Brain microvascular endothelial cell (primary cell): ENCODE measurements around the gene TMPRSS4.

Experiments
- DNase-seq: peaks from one replicate; pipeline ENCODE4 v3.0.0-alpha.2; 2020
- H3K27ac ChIP-seq: fragments of 250-450 bp; sonication (Bioruptor Pico); 2 replicates; pipeline ENCODE4 v1.5.1; 2020; ENCODE audit warnings: mild to moderate bottlenecking, moderate library complexity
- H3K27me3 ChIP-seq: fragments of 250-450 bp; sonication (Bioruptor Pico); replicated peaks from 2 replicates; pipeline ENCODE4 v1.5.1; 2020; ENCODE audit warnings: mild to moderate bottlenecking
- H3K36me3 ChIP-seq: fragments of 250-450 bp; sonication (Bioruptor Pico); replicated peaks from 2 replicates; pipeline ENCODE4 v1.5.1; 2020; ENCODE audit warnings: mild to moderate bottlenecking
- H3K4me3 ChIP-seq: 2 replicates; pipeline ENCODE4 v1.5.1; 2011; ENCODE audit warnings: low read depth, mild to moderate bottlenecking, control low read depth, low read length, moderate library complexity
- CTCF ChIP-seq: IDR thresholded peaks from 2 replicates; pipeline ENCODE4 v1.5.1; 2011; ENCODE audit warnings: low read depth, mild to moderate bottlenecking, moderate library complexity, low read length, control low read depth, inconsistent platforms; ENCODE audit errors: missing control alignments
- in situ Hi-C: cut with HindIII; loops from 2 replicates; pipeline ENCODE4 v1.10.0; 2017; ENCODE audit warnings: low sequenced_read_pairs, low pct_ligation_motif_present

Gene TMPRSS4

DNA sequence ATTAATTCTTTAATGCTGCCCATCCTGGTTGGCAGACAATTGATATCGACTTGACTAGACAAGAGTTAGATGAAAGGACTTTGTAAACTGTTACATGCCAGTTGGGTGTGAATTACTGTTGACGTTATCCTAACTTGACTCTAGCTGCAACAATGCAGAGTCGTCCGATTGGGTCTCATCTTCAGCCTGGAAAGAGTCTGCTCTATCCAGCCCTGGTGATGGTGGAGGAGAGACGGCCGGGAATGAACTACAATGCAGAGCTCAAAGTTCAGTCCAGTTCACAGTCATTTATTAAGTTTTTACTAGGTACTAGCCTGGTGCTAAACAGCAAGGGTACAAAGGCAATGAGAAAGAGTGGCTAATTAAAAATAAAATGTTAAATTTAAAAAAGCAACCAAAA is 14.8 kb downstream of the TMPRSS4 start:
- Histone ChIP-seq H3K27ac (no peak overlapping the region), H3K27me3 (no peaks in the 10 kb centered on the region), H3K4me3 (no peak overlapping the region), H3K36me3 (no peaks in the 10 kb centered on the region)
- DNase-seq, result no peak
- in situ Hi-C loops, result no loop called here
- TF ChIP-seq CTCF, result no peak

DNA sequence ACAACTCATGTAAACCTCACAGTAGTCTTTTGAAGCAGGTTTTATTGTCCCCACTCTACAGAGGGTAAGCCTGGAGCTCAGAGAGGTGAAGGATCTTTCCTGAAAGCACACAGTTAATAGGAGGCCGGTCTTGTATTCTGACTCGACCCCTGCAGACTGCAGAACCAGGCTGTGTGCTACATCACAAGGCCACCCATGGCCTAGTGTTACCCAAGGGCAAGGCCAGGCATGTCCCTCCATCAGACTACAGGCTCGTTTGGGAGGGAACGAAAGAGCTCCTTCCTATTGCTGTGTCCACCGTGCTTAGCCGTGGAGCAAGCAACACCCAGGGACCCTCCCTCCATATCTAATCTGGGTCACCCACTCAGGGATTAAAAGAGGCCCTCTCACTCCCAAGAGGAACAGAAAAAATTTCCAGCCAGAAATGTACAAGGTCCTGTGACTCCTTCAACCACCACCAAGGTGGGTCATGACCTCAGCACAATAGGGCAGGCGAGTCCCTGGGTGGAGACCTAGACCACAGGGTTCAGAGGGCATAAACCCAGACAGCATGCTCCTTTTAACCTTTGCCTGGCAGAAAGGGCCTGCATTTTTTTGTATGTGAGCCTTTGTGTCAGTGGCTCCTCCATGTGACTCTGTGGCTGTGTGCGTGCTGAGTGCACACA is 16.2 kb downstream of the TMPRSS4 start:
- H3K27ac ChIP-seq, result no peak overlapping the region
- no peak overlapping the region for H3K4me3 ChIP-seq
- no peak for TF ChIP-seq CTCF
- in situ Hi-C loops, result no loop called here
- DNase-seq, result no peak
- no peaks in the 10 kb centered on the region for H3K36me3 ChIP-seq
- no peaks in the 10 kb centered on the region for H3K27me3 ChIP-seq

DNA sequence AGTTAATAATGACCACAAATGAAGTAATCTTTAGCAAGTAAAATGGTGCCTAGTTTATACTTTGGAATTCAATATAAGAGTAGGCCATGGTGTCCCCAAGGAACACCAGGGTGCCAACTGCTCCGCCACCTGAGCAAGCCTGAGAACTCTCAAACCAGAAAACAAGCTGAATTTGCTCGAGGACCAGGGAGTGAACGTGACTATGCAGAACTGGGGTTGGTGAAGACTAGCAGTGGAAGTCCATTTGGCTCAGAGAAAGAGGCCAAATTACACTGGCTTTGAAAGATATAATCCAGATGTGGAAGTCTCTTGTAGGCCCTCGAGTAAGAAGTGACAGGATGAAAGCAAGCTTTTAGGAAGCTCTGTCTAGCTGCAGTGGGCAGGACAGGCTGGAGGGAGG is 18.6 kb downstream of the TMPRSS4 start:
- Histone ChIP-seq H3K27me3 (no peaks in the 10 kb centered on the region), H3K27ac (no peak overlapping the region), H3K36me3 (no peaks in the 10 kb centered on the region), H3K4me3 (no peak overlapping the region)
- no peak for TF ChIP-seq CTCF
- no peak for DNase-seq
- in situ Hi-C loops, result no loop called here

- no peak overlapping the region for H3K27ac ChIP-seq
- in situ Hi-C loops, result no loop called here
- no peak overlapping the region for H3K4me3 ChIP-seq
- no peak for TF ChIP-seq CTCF
- no peaks in the 10 kb centered on the region for H3K36me3 ChIP-seq
- DNase-seq, result no peak
- no peaks in the 10 kb centered on the region for H3K27me3 ChIP-seq
Observed at GRCh38 chr11:118095967-118096367, 19.1 kb downstream of the TMPRSS4 start.

DNA sequence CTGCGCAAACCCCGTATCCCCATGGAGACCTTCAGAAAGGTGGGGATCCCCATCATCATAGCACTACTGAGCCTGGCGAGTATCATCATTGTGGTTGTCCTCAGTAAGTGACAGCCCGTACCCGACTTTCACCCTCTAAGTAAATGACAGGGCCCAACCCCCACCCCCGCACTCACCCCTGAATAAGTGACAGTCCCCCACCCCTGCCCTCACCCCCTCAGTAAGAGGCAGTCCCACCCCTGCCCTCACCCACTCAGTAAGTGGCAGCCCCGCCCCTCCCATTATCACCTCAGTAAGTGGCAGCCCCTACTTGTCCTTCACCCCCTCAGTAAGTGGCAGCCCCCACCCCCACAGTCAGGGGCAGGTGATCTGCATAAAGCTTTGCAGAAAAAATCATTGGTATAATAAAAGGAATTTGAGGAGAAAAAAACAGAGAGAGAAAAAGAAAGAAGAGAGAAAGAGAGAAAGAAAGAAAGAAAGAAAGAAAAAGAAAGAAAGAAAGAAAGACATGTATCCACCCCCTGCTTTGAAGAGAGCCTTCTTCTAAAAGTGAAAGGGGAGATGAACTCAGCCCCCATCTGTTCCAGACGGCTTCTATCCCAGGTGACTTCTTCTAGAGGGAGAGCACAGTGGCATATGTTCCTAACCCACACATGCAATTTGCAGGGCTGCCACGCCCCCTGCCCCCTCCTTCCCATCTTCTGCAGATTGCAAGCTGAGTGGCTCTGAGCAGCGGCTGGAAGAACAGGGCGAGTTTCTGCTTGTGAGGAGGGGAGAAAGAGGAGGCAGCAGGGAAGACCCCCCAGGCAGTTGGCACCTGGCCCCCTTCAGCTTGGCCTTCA is 22.3 kb downstream of the TMPRSS4 start:
- Histone ChIP-seq H3K27me3 (no peaks in the 10 kb centered on the region), H3K27ac (no peak overlapping the region), H3K36me3 (no peaks in the 10 kb centered on the region), H3K4me3 (no peak overlapping the region)
- in situ Hi-C loops, result no loop called here
- no peak for TF ChIP-seq CTCF
- no peak for DNase-seq
